Ovary (tissue), 3 donors: ENCODE results near the gene NEAT1.

ENCODE experiments used
- CTCF ChIP-seq, 3 donors: fragments of 450-650 bp in 2 of 3; fragments of 200-600 bp in 1 of 3; IDR thresholded peaks; one replicate each; pipeline versions ENCODE4 v1.5.1 to v1.8.0; 2016 to 2022; ENCODE audit warnings: antibody characterized with exemption in 3 of 3, mild to moderate bottlenecking in 1 of 3
- POLR2A ChIP-seq: fragments of 450-650 bp; IDR thresholded peaks from one replicate; pipeline ENCODE4 v1.6.1; 2017; ENCODE audit warnings: antibody characterized with exemption, mild to moderate bottlenecking, moderate library complexity
- donor health status: DM: no; HTN: no; CAD: no.

DNA sequence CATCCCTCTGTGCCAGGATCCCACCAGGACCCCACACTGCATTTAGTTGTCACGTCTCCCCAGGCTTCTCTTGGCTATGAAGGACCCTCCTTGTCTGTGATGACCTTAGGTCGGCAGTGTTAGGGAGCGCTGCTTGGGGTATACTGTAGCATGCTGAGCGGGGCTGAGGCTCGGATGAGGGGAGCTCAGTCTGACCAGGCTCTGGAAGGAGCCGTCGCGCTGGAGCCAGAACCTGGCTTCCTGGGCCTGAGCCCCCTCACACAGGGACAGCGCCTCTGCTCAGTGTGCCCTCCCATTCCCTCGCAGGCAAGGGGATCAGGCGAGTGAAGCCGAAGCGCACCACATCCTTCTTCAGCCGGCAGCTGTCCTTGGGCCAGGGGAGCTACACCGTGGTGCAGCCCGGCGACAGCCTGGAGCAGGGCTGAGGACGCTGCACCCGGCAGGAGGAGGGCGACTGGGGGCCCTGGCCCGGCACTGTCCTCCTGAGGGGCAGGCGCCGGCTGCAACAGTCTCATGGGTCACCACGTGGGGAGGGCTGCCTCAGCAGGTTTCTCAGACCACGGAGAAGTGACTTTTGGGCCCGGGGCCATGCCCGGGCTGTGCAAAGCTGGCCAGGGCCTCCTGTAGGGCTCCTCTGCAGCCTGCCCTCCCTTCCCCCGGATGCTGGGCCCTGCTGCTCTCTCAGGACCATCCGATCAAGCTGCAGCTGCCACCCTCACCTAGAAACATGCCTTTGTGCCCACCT is 11.5 kb upstream of the NEAT1 start:
- no peak for TF ChIP-seq POLR2A
- TF ChIP-seq CTCF (IDR thresholded peaks at IDR 0.05), result no peak
